VCaP (cell line): ENCODE data around the gene MATN1.

Source experiments
- H3K27ac ChIP-seq: fragments of 450-650 bp; 2 replicates; pipeline ENCODE4 v1.5.1; 2017
- TF ChIP-seq, protein P1 (sequence below): fragments of 450-650 bp; conservative IDR thresholded peaks from 2 replicates; pipeline ENCODE4 v1.5.1; 2017; ENCODE audit warnings: mild to moderate bottlenecking, moderate library complexity

MATN1 gene

GRCh38 chr1:30678209-30678608 lies 45.2 kb downstream of the MATN1 start:
- TF ChIP-seq, protein P1, sequence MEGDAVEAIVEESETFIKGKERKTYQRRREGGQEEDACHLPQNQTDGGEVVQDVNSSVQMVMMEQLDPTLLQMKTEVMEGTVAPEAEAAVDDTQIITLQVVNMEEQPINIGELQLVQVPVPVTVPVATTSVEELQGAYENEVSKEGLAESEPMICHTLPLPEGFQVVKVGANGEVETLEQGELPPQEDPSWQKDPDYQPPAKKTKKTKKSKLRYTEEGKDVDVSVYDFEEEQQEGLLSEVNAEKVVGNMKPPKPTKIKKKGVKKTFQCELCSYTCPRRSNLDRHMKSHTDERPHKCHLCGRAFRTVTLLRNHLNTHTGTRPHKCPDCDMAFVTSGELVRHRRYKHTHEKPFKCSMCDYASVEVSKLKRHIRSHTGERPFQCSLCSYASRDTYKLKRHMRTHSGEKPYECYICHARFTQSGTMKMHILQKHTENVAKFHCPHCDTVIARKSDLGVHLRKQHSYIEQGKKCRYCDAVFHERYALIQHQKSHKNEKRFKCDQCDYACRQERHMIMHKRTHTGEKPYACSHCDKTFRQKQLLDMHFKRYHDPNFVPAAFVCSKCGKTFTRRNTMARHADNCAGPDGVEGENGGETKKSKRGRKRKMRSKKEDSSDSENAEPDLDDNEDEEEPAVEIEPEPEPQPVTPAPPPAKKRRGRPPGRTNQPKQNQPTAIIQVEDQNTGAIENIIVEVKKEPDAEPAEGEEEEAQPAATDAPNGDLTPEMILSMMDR = no peak

DNA sequence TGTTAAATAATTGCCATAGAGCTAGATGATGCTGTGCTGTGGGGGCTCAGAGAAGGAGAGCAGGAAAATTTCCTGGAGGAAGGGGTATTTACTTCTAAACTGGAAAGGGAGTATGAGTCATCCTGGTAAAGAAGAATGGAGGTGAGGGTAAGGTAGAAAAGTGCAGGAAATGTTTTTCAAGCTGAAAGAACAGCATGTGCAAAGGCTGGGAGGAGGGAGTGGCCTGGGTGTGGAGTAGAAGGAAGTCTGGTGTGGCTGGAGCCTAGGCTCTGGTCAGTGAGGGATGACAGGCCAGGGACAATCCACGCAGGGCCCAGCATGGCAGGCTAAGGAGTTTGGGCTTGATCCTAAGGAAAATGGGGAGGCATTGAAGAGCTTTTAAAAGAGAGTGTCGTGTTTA lies 45.9 kb downstream of the MATN1 start:
- H3K27ac ChIP-seq = no peak overlapping the region
- TF ChIP-seq, protein P1 = no peak

More at GRCh38 chr1:30678209-30678608, 45.2 kb downstream of the MATN1 start:
- H3K27ac ChIP-seq = no peak overlapping the region

DNA sequence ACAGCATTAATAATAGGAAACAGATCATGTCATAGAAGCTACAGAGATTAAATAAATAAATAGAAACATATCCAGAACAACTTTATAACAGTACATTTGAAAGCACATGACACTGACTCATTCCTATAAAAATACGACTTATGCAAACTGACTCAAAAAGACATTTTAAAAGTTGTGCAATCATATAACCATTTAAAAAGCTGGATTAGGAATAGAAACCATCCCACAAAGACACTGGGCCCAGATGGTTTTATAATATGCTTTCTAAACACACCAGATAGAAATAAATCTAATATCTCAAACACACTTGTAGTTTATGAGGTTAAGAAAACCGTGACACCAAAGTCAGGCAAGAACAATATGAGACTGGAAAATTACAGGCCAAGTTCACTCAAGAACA lies 47.6 kb downstream of the MATN1 start:
- peak overlapping the region; percentile 30 for H3K27ac ChIP-seq
- TF ChIP-seq, protein P1 = no peak

GRCh38 chr1:30675289-30675688 lies 48.1 kb downstream of the MATN1 start:
- H3K27ac ChIP-seq = peak overlapping the region; percentile 30
- TF ChIP-seq, protein P1 = no peak

DNA sequence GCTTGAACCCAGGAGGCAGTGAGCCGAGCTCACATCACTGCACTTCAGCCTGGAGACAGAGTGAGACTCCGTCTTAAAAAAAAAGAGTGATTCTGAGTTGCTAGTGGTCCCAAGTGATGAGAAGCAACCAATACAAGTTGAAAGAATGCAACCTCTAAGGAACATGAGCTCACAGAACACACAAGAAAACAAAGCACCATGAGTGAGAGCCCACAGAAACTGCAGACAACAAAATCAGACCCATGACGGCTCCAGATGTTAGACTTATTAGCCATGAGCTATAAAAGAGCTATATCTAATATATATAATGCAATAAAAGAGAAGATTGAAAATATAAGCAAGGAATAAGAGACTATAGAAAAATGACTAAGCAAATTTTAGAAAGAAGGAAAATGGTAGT lies 50.0 kb downstream of the MATN1 start:
- TF ChIP-seq, protein P1 = no peak
- no peak overlapping the region for H3K27ac ChIP-seq

DNA sequence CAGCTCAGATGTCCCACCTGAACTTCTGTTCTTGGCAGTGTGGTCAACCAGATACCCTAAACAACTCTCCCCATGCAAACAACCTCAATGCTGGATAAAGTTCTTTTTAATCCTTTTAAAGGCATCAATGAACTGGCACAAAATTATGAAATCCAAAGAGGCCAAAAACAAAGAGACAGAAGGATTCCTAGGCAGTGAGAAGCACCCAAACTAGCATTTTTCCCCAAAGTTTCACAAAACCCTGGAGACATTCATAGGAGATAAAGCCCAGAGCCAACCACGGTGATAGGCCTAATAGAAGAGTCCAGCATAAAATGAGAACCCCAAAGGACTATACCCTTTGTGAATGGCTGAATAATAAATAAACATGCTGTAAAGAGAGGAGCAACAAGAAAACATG lies 50.7 kb downstream of the MATN1 start:
- TF ChIP-seq, protein P1 = no peak
- H3K27ac ChIP-seq = no peak overlapping the region

DNA sequence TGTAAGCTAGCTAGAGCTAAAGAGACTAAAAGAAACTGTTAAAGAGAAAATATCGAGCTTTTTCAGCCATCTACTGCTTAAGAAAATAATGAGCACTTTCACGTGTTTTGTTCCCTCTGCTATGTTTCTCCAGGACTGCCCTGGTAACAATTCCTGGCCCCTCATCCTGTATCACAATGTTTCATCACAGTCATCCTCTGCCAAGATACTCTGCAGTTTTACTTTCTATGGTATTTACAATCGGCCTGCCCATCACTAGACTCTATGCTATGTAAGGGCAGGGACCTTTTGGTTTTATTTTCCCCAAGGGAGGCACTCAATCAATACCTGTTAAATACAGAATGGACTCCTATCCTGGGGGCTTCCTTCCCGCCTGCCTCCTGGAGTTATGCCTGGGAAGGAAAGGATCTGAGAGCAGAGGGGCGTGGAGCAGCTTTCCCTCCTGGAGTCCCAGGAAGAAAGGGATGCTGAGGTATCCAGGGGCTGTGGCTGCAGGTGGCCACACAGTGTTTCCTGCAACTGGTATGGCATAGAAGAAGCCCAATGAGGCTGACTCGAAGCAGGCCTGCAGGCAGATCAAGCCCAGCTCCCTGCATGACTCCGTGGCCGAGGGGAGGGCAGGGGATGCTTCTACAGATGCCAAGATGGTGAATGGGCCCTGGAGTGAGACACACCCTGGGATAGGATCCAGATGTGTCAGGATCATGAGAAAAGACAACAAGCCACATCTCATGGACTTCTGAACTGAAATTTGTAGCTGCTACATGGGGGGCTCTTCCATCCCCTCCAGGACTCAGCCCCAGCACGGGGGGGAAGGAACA lies 52.9 kb downstream of the MATN1 start:
- TF ChIP-seq, protein P1 = no peak
- no peak overlapping the region for H3K27ac ChIP-seq
